Measurements from ENCODE around the gene SORT1.

The SORT1 gene

DNA sequence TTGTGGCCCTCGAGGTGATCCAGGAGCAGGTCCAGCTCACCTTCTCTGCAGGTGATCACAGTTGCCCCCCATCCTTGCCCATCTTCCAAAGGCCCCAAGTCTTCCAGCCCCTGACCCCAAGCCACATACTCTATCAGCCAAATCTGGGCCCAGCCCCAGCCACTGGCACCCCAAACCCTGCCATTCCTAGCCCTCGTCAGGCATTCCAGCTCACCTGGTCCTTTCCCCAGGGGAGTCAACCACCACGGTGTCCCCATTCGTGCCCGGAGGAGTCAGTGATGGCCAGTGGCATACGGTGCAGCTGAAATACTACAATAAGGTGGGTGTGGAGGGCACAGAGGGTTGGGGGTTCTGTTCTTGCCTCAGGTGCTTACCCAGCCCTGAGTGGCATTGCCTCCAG, 136.1 kb downstream of the SORT1 start:
- no peak overlapping the region for H3K27ac ChIP-seq
- no peak for TF ChIP-seq ZFX (IDR thresholded peaks at IDR 0.05)
- TF ChIP-seq, protein P1, sequence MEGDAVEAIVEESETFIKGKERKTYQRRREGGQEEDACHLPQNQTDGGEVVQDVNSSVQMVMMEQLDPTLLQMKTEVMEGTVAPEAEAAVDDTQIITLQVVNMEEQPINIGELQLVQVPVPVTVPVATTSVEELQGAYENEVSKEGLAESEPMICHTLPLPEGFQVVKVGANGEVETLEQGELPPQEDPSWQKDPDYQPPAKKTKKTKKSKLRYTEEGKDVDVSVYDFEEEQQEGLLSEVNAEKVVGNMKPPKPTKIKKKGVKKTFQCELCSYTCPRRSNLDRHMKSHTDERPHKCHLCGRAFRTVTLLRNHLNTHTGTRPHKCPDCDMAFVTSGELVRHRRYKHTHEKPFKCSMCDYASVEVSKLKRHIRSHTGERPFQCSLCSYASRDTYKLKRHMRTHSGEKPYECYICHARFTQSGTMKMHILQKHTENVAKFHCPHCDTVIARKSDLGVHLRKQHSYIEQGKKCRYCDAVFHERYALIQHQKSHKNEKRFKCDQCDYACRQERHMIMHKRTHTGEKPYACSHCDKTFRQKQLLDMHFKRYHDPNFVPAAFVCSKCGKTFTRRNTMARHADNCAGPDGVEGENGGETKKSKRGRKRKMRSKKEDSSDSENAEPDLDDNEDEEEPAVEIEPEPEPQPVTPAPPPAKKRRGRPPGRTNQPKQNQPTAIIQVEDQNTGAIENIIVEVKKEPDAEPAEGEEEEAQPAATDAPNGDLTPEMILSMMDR (conservative IDR thresholded peaks at IDR 0.05), result no peak

DNA sequence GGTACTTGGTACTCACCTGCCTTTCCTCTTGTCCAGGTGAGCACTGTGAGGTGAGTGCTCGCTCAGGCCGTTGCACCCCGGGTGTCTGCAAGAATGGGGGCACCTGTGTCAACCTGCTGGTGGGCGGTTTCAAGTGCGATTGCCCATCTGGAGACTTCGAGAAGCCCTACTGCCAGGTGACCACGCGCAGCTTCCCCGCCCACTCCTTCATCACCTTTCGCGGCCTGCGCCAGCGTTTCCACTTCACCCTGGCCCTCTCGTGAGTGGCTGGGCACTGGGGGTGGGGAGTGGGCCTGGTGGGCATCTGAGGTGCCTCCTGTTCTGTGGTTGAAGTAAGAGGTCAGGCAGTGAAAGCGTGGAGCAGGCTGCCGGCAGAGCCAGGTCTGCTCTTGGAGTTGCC, 136.7 kb downstream of the SORT1 start:
- H3K27ac ChIP-seq, result no peak overlapping the region

DNA sequence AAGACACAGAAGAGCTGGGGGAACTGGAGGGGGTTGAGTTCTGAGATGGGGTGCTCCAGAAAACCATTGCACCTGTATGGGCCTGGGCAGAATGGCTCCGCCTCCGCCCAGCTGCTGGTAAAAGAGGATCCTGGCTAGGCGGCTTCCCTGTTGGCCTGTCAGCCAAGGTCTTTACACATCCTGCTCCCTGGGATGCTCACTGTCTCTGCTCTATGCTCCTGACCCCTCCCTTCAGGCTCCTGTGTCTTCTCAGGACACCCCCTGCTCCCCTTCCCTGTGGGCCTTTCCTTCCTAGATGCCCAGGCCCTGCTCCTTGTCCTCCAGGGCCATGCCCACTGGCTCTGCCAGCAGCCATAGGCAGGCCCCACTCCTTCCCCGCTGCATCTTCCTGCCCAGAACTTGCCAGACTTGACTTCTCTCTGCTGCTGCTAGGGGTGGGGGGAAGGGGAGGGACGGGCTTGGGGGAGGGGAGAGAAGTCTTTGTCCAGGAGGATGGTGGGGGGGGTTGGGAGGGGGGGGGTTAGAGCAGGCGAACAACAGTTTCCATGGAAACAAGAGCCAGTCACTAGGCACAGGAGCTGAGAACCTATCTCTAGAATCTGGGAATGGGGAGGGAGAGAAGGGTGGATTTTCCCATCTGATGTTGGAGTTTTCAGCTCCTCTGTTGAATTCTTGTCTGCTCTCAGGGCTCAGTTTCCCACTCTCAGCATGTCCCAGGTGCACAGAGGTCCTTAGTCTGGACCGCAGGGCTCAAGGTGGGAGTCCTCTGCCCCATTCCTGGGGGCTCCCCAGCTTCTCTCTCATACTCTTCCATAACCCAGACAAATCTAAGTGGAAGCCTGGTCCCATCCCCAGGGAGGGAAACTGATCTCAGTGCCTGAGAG, 137.8 kb downstream of the SORT1 start:
- no peak for TF ChIP-seq ZFX (IDR thresholded peaks at IDR 0.05)
- TF ChIP-seq, protein P1 (conservative IDR thresholded peaks at IDR 0.05), result no peak

More for the DNA sequence above, 136.7 kb downstream of the SORT1 start:
- no peak for TF ChIP-seq ZFX (IDR thresholded peaks at IDR 0.05)
- TF ChIP-seq, protein P1 (conservative IDR thresholded peaks at IDR 0.05), result no peak

More for the DNA sequence above, 137.8 kb downstream of the SORT1 start:
- no peak overlapping the region for H3K27ac ChIP-seq

Data from C4-2B (cell line).